Measurements from ENCODE around the gene CDH2.

Gene CDH2

DNA sequence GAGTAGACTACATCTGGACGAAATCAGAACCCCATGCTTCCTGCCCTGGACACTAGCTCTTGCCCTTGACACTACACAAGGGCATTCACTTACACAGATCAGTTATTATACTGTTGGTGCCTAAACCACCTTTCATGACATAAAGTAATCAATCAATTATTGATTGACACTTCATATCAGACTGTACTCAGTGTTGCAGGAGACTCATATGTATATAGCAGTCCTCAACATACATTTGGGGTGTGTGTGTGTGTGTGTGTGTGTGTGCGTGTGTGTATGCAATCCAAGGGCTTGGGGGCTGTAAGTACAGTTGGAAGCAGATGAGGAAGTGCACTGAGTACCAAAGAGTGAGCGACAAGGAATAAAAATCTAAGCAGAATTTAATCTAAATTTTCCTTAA is 5.1 kb downstream of the CDH2 start:
- in situ Hi-C loops (cut with MboI; ENCODE audit: low sequenced_read_pairs): no loop called here

DNA sequence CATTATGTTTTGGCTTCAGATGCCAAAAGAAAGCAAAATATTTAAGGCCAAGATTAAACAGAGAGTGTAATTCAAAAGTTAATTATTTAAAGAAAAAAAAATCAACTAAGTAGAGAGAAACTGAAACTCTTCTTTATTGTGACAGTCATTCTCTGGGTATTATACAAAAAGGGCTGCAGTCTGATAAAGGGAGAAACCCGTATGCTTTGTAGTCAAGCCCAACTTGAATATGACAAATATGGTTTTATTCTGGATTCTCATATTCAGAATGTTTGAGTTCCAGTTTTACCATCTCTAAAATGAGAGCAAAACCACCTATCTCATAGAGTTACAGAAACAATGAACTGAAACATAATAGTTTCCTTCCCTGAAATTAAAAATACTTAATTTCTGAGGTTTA is 8.2 kb downstream of the CDH2 start:
- in situ Hi-C loops (cut with MboI; ENCODE audit: low sequenced_read_pairs): no loop called here

DNA sequence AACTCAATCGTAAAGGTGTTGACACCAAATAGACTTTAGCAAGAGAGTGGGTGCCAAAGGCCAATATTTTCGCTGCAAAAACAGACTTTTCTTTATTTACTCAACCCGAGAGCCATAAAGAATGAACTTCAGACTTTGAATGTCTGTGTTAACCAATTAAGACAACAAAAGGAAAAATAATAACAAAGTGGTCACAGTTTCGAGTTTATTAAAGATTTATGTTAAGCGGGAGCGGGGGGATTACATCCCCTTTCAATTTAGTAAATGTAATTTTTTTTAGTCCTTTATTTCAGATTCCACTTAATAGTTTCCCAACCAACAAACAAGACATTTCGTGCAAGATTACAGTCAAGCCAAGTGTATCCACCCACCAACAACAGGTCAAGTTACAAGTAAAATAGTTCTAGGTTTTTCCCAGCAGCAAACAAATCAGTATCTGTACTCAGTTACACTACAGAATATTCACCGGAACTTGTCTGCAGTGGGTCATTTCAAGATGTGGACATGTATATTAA is 9.0 kb downstream of the CDH2 start:
- in situ Hi-C loops (cut with MboI; ENCODE audit: low sequenced_read_pairs): no loop called here

DNA sequence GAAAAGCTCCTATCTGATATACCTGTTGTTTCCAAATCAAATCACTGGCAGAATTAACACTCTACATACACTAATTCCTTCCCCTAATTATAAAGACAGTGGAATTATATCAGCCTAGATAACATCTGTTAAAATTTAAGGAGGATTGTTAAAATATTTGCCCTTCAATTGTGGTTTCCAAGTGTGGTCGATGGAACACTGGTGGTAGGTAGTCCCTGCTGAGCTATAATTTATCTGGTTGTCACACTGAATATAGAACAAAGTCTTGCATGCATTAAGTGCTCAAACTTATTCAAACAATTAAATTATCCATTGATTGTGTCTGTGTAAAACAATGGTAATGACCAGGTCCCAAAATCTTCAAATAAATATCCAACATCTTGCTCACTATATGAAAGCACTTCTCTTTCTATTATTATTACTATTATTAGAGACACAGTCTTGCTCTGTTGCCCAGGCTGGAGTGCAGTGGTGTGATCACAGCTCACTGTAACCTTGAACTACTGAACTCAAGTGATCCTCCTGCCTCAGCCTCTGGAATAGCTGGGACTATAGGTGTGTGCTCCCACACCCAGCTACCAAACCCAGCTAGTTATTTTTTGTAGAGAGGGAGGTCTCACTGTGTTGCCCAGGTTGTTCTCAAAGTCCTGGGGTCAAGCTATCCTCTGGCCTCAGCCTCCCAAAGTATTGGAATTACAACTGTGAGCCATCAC is 12.0 kb downstream of the CDH2 start:
- in situ Hi-C loops (cut with MboI; ENCODE audit: low sequenced_read_pairs): no loop called here

DNA sequence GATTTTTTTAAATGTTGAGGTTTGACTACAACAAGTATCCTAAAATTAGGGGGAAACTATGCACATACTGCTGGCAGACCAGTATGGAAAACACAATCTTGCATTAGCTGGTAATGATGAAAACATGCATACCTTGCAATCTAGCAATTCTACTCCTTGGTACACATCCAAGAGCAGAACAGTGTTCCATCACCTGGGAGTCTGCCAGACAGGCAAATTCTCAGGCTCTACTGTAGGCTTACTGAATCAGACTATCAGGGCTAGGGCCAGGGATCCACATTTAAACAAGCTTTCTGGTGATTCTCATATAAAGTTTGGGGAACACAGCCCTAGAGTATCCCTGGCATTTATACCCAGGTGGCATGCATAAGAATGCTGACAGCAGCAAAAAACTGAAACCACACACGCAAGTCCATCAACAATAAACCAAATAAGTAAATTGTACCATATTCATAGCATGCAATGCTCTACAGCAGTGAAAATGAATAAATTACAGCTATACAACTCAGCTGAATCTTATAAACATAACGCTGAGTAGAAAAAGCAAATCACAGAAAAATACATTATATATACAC is 13.6 kb downstream of the CDH2 start:
- in situ Hi-C loops (cut with MboI; ENCODE audit: low sequenced_read_pairs): no loop called here

DNA sequence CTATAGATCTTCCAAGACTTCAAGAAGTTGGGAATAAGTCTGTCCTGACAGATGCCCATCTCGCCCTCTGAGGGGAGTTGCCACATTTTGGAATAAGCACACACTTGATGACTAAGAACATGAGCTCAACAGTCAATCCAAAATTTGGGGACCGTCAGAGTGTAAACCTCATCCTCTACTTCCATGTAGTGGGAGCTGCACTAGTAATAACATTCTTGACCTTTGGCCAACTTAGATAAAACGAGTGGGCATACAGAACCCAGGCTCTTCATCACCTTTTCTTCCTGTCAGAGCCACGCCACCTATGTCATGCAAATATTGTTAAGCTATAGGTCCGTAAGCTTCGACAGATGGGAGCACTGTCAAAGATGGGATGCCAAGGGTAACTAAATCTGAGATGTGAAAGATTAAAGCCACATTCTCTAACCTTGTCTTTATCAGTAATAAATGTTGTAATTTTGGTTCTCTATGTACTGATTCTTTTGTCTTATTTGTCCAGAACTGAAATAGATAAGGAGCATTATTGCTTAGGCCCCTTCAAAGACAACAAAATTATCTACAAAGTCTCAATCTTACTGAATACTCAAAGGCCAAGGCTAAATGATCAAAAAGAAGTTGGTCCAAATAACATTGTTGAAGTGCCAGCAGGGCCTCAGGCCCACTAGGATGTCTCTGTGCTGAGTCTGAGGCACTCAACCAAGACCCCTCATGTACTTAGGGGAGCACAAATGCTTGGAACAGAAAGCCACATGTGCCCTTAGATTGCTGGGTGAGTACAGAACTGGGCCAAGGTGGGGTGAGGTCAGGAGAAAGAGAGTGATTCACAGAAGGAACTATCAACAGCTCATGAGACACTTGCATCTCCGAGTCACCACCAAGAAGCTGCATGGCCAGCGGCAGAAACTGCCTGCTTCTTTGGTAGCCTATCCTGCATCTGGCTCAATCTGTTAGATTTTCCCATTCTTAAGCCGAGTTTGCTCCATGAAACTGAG is 15.0 kb downstream of the CDH2 start:
- in situ Hi-C loops (cut with MboI; ENCODE audit: low sequenced_read_pairs): no loop called here

DNA sequence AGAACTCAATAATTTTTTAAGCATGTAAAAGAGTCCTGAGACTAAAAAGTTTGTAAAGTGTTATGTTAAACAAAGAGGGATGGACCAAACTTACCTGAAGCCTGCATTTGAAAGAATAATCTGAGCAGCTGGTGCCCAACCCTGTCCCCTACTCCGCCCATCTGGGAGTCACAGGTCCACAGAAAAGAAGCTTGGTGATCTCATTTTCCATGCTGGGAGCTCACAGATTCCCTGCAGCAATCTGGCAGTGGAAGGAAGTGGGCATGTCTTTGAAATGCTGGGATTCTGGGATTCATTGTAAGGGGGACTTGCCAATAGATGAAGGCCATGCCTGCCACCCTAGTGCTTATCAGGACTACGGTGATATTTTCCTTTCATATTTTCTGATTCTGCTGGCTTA is 17.9 kb downstream of the CDH2 start:
- in situ Hi-C loops (cut with MboI; ENCODE audit: low sequenced_read_pairs): no loop called here

DNA sequence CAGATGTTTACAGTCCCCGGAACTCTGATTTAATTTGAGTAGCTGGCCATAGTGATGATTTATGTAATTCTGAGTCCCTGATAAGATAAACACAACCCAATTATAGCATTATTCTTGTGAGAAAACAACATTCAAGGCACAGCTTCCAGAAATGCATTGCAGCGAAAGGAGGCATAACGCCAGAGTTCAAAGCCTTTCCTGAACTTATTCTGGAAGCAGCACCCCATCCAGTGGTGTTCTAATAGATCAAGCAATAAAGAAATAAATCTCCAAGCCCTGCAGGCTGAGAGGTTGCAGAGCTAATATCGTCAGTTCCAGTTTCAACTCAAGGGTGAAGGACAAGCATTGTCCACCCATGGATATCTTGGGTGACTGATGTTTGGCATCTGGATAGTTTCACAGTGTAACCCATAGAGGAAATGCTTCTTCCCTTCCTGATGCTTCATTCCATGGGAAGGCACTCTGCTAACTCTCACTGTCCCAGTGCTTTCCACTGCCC is 18.8 kb downstream of the CDH2 start:
- in situ Hi-C loops (cut with MboI; ENCODE audit: low sequenced_read_pairs): no loop called here

DNA sequence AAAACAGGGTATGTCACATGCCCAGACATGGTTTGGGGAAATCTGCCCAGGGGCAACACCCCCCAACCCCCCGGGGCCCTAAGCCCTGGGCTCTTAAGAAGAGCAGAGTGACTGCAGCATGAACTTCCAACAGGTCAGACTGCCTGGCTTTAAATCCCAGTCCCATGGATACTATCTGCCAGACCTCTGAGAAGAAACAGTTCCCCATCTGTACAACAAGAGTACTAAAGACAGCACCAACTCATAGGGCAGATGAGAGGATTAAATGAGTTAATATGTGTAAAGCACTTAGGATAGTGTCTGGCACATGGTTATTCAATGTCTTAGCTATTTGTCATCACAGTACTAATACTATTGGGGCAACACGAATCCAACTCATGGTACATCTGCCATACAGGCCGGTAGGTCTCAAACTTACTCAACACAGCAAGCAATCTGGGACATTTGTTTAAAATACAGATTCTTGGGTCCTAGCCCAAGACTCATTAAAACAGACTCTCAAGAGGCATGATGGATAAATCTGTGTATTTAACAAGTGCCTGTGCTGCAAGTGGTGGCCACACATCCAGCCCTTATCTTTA is 23.4 kb downstream of the CDH2 start:
- in situ Hi-C loops (cut with MboI; ENCODE audit: low sequenced_read_pairs): no loop called here

DNA sequence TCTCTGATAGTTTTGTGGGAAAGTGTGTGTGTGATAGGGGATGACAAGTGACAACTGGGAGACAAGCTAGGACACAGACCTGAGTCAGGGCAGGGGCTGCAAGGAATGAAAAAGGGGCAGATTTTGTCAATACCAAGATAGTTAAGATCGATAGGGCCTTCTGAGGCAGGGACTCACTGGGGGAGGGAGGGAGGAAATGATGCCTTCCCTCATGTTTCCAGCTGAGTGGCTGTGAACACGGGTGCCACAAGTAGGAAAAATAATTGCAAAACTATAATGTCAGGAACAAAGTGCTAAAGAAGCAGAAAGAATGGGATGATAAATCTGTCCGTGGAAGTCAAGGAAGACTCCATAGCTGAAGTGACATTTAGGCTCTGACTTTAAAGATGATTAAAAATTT is 24.2 kb downstream of the CDH2 start:
- in situ Hi-C loops (cut with MboI; ENCODE audit: low sequenced_read_pairs): no loop called here

DNA sequence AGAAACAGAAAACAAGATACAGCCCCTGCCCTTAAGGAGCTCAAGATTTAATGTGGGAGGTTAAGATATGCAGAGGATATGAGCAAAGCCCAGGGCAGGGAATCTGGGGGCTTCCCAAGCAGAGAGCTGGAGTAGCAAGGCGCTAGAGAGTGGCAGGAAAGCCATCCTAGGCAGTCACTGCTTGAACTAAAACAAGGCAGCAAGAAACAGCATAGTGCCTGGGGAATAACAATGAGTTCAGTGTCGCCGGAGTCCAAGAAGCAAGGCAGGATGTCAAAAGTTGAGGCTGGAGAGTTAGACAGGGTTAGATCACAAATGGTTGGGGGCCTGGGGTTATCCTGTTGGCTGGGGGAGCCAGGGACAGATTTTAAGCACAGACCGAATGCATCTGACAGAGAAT is 24.6 kb downstream of the CDH2 start:
- in situ Hi-C loops (cut with MboI; ENCODE audit: low sequenced_read_pairs): no loop called here

DNA sequence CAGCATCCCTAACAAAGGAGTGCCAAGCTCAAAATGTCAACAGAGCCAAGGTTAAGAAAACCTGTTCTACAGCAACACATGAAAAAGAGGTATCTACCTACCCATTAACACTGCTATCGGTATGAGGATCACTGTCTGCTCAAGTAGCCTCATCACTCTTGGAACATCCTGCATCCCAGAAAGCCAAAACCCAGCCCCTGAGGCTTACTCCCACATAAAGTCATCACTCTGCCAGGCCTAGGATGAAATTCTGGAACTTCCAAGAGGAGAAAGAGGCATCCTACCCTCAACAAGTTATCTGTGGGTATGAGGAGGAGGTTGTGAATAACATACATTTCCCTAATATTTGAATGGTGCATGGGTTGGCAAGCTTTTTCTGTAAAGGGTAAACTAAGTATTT is 25.5 kb downstream of the CDH2 start:
- in situ Hi-C loops (cut with MboI; ENCODE audit: low sequenced_read_pairs): no loop called here

DNA sequence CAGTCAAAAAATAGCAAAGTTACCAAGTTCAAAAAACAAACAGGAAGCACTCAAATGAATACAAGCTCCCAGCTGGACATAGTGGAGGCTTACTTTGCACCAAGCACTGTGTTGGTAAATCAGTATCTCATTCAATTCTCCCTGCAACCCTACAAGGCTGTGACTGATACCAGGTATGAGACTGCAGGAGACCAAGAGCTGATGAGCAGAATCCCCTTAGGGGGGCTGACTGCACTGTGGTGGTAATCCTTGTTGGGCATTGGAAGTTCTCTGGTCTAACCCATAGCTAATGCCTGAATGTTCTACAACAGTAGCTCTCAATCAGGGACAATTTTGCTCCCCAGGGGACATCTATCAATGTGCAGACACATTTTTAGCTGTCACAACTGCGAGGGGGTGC is 26.0 kb downstream of the CDH2 start:
- in situ Hi-C loops (cut with MboI; ENCODE audit: low sequenced_read_pairs): no loop called here

DNA sequence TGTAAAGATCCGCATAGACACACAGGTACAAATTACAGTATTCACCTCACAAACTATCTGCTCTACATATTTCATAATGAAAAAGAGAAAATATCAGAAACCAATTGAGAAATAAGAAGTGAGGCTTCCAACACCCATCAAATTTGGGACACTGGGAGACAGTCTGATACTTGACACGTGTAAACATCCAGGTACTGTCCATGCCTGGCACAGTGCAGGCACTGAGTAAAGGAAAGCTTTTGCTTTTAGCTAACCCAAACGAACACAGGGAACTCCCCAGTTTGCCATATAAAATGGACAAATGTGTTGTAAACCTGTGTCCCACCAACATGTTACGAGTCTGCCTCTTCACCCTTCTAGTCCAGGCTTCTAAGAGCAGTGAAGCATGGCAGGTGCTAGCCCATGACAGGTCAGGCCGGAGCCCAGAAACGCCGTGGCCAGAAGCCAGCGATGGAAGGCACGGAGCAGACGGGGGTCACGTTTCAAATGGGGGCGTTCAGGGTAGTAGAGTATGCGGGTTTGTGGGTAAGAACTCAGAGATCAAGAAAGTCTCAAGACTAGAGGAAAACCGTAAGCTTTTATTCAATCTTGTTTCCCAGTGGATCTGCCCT is 27.0 kb downstream of the CDH2 start:
- in situ Hi-C loops (cut with MboI; ENCODE audit: low sequenced_read_pairs): no loop called here

DNA sequence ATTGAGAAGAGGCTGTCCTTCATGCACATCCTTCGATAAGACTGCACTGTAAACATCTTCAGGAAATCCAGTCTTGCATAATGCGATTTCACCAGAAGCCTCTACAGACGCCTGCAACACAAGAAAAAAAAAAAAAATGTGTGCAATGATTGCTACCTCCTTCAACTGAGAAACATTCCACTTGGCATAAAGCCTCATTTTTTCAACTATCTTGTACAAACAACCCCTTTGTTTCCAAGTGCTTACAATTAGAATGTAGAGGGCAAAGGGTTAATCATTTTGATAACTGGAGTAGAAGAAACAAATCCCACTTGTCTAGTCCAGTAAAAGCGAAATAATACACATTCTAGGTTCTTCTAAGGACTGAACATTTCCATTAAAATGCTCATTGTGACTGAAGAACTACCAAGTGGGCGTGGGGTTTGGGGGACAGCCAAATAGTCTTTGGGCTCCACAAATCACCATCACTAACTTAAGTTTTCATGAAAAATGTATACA is 29.2 kb downstream of the CDH2 start:
- in situ Hi-C loops (cut with MboI; ENCODE audit: low sequenced_read_pairs): no loop called here

DNA sequence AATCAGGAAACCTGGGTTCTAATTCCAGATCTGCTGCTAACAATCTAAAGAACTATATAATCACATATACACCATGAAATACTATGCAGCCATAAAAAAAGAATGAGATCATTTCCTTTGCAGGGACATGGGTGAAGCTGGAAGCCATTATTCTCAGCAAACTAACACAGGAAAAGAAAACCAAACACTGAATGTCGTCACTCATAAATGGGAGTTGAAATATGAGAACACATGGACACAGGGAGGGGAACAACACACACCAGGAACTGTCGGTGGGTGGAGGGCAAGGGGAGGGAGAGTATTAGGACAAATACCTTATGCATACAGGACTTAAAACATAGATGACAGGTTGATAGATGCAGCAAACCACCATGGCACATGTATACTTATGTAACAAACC is 33.2 kb downstream of the CDH2 start:
- in situ Hi-C loops (cut with MboI; ENCODE audit: low sequenced_read_pairs): no loop called here

DNA sequence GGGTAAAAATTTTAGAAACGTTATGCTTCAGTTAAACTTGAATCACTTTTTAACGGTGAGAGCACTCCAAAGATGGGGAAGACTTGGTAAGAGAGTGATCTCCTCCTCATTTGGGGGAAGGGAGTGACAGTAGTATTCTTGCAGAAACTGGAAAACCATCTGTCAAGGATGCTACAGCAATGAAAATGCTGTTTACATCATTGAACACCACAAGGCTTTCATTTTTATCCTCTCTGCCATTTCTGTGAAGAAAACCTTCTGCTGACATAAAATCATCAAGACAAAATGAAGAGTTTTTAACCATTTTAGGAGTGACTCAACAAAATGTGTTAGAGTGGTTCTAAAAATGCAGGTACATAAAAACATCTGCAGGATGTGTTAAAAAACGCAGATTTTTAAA is 38.1 kb downstream of the CDH2 start:
- in situ Hi-C loops (cut with MboI; ENCODE audit: low sequenced_read_pairs): no loop called here

DNA sequence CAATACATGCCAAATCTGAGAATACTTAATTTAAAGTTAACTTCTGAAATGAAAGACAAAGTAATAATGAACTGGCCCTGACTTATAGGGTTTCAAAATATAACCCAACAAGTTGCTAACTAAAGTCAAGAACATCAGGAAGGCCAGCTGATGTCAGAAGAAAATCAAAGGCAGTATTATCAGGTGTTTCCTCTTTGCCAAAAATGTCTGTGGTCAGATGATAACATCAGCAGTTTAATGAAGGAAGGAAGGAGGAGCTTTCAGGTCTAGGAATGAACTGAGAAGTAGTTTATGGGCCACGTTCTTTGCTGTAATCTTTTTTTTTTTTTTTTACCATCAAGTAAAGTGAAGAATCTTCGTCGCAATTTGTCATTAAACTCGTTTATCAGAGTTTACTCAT is 40.9 kb downstream of the CDH2 start:
- in situ Hi-C loops (cut with MboI; ENCODE audit: low sequenced_read_pairs): no loop called here

DNA sequence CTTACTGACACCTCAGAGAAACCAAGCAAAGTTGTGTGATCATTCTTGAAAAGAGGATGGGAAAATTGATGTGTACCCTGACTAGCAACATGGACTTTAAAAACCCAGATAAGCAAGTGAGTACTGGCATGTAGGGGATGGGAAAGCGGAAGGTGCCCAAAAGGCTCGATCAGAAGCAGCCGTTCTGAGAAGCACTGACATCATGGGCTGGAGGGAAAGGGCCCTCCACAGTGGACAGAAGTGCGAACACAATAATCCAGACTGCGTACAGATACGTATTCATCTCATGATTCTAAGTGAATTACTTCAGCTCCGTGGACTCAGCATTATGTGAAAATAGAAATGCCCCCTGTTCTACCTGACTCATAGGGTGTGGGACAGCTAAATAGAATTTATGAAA is 42.2 kb downstream of the CDH2 start:
- in situ Hi-C loops (cut with MboI; ENCODE audit: low sequenced_read_pairs): no loop called here

DNA sequence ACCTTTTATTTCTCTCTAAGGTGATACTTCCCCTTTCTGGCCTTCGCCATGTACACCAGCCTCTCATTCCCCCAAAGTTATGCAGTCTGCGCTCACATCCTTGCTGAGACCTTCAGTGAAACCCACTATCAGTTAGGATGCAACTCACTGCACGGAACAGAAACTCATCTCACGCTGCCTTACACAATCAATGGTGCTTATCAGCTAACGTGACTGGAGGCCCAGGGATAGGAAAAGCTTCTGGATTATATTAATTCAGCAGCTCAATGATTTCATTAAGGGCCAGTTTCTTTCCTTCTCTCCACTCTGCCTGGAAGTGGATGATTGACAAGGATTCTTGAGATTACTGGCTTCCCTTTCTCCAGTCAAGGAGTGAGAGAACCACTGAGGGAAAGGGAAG is 44.8 kb downstream of the CDH2 start:
- in situ Hi-C loops (cut with MboI; ENCODE audit: low sequenced_read_pairs): no loop called here

DNA sequence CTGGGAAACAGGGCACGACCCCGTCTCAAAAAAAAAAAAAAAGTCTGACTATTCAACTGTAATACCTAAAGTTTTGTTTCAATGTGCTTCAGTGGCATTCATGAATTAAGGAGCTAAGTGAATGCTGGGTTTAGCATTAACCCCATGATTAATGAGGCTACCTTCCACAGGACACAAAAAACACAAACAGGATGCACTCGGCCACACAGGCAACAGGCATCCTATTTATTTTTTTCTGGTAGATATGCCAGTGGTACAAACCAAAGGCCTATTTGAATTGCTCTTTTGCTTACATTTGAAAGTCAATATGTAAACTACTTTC is 48.3 kb downstream of the CDH2 start:
- in situ Hi-C loops (cut with MboI; ENCODE audit: low sequenced_read_pairs): no loop called here

Data from HL-60/S4 (cell line).